ENCODE data around the gene MORN5.

Gene MORN5

DNA sequence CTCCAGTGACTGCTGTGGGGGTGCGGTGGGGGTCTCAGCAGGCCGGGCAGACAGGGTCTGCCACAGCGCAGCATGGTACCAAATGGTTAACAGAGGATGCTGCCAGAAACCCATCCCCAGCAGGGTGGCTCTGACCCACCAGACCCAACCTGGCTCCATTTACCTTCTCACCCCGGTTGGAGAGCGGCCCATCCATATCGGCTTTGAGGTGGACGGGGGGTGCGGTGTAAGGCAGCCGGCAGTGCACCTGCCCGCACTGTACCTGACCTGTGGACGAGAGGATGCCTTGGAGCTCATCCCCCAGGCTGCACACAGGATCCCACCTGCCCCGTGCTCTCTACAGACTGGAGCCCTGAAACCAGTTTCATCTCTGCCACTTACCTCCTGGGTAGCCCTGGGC lies 49.7 kb downstream of the MORN5 start:
- no peak overlapping the region for H3K27ac ChIP-seq
- no peak for DNase-seq (ENCODE audit: low read depth, low spot score)

DNA sequence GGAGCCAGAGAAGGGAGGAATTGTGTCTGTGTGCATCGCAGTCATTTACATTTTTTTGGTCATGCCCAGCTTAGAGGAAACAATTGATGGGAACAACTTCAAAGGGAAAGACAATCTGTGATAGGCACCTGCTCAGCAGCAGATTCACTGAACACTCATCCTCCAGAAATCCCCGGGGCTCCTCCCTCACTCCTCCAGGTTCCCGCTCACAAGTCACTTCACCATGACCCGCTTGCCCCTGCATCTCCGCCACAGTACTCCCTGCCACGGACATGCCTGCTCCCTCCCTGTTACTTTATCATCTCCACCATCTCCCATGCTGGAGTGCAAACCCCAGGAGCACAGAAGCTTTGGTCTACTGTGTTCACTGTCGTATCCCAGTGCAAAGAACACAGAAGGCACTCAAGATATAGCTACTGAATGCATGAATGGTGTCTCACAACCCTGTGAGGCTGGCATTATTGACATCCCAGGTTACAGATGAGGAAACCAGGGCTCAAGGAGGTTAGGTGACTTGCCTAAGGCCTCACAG lies 52.8 kb downstream of the MORN5 start:
- H3K27ac ChIP-seq: no peak overlapping the region
- DNase-seq (ENCODE audit: low read depth, low spot score): no peak

DNA sequence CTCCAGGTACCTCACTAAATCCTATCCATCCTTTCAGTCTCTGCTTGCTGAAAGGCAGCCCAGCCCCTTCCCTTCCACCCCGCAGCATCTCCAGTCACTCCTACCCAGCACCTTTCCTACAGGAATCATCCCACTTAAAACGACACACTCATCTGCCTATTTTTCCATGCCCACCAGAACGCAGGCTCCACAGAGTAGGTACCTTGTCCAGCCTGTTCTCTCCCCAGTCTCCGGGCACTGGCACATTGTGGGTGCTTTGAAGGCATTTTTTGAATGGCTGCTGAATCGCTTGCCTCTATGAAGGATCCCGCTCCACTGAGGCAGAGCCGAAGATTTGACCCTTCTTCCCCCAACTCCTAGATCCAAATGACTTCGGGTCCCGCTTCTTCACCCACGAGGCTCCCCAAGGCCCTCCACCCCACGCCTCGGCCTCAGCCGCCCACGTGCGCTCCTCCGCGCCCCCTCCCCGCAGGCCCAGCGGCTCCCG lies 53.4 kb downstream of the MORN5 start:
- DNase-seq (ENCODE audit: low read depth, low spot score): no peak

GRCh38 chr9:122213589-122214413 lies 54.1 kb downstream of the MORN5 start:
- peak; percentile 29 for DNase-seq (ENCODE audit: low read depth, low spot score)
- H3K27ac ChIP-seq: no peak overlapping the region

More for the DNA sequence above, 53.4 kb downstream of the MORN5 start:
- H3K27ac ChIP-seq: no peak overlapping the region

GRCh38 chr9:122214507-122214906 lies 54.8 kb downstream of the MORN5 start:
- no peak overlapping the region for H3K27ac ChIP-seq
- DNase-seq (ENCODE audit: low read depth, low spot score): no peak

DNA sequence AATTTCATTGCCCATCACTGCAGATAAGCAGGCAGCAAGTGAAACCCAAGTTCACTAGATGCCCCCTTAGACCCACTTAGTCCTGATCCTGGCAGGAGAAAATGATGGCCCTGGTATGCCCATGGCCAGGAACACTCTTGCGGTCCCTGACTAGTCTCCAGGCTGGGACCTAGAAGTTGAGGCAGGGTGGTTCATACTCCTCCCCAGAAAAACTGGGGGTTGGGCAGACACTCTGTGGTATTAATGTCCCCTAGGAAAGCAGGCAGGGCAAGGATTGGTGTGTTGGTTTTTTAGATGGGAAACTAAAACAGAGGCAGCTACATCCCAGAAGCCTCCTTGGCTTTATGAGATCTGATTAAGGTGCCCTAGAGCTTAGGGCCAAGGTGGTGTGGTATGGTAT lies 56.0 kb downstream of the MORN5 start:
- no peak for DNase-seq (ENCODE audit: low read depth, low spot score)
- no peak overlapping the region for H3K27ac ChIP-seq

GRCh38 chr9:122216138-122216797 lies 56.6 kb downstream of the MORN5 start:
- DNase-seq (ENCODE audit: low read depth, low spot score): no peak

DNA sequence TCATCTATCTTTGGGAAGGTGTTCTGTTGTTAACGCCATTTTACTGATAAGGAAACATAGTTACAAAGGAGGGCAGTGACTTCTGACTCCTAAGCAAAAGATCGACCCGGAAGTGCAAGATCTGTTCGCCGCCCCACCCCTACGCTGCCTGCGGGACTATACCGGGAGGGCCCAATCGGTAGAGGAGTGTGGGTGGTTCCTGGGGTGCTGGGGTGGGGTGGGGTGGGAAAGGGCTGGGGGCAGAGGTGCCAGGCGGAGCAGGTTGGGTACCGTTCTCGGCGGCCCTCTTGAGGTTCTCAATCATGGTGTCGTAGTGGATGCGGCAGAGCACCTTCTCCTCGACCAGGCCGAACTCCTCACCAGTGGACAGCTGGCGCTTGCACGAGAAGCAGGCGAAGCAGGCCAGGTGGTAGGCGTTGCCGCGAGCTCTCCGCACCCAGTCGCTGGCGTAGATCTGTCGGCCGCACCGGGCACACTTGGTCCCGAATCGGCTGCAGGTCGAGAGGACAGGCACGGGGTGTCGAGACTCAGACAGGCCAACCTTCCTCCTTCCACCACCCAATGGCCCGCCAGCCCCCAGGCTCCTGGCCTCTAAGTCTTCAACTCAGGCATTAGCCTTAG lies 57.2 kb downstream of the MORN5 start:
- no peak for DNase-seq (ENCODE audit: low read depth, low spot score)
- no peak overlapping the region for H3K27ac ChIP-seq

More at GRCh38 chr9:122216138-122216797, 56.6 kb downstream of the MORN5 start:
- no peak overlapping the region for H3K27ac ChIP-seq

DNA sequence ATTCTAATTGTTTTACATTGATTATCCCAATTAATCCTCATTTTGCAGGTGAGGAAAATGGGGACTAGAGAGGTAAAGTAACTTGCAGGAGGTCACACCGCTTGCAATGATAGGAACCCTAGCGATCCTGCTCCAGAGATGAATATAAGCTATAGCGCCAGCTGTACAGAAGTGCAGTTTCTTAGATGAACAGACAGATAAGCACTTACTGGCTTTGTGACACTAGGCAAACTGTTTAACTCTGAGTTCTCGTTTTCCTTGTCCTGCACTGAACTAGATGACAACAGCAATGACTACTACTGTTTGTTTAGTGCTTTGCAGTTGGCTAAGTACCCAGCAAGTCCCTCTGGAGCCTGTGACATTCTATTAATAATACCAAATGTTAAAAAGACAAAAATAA lies 57.9 kb downstream of the MORN5 start:
- DNase-seq (ENCODE audit: low read depth, low spot score): no peak
- no peak overlapping the region for H3K27ac ChIP-seq

DNA sequence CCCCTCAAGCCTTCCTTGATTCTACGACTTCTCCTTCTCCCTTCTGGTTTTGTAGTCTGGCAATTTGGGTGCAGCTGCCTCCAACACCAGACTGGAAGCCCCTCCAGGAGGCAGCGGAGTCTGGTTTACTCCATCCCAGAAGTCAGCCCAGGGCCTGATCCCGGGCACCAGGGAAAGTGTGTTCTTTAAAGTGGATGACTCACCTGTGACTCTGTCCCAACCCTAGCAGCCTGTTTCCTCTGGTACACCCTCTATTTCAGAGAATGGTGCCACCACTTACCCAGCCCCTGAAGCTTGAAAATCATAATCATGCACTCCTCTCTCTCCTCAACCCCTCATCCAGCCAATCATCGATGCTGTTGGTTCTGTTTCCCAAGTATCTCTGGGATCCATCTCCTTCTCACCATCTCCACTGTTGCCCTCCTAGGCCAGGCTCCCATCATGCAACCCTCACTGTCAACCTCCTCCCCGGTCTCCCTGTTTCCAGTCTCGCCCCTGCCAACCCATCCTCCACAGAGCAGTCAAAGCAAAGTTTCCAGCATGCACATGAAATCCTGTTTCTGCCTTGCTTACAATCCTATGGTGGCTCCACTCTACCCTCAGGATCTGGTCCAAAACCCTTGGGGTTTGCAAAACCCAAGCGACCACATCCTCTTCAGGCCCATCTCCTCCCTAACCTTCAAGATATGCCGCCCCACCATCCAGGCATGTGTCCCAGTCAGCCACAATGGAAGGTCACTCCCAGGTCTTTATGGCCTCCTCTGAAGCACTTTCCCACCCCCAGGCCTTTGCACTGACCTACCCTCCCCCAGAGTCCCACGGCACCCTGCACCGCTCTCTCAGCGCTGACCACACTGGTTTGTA lies 58.6 kb downstream of the MORN5 start:
- no peak for DNase-seq (ENCODE audit: low read depth, low spot score)
- H3K27ac ChIP-seq: no peak overlapping the region

GRCh38 chr9:122218935-122219855 lies 59.5 kb downstream of the MORN5 start:
- DNase-seq (ENCODE audit: low read depth, low spot score): no peak
- no peak overlapping the region for H3K27ac ChIP-seq

DNA sequence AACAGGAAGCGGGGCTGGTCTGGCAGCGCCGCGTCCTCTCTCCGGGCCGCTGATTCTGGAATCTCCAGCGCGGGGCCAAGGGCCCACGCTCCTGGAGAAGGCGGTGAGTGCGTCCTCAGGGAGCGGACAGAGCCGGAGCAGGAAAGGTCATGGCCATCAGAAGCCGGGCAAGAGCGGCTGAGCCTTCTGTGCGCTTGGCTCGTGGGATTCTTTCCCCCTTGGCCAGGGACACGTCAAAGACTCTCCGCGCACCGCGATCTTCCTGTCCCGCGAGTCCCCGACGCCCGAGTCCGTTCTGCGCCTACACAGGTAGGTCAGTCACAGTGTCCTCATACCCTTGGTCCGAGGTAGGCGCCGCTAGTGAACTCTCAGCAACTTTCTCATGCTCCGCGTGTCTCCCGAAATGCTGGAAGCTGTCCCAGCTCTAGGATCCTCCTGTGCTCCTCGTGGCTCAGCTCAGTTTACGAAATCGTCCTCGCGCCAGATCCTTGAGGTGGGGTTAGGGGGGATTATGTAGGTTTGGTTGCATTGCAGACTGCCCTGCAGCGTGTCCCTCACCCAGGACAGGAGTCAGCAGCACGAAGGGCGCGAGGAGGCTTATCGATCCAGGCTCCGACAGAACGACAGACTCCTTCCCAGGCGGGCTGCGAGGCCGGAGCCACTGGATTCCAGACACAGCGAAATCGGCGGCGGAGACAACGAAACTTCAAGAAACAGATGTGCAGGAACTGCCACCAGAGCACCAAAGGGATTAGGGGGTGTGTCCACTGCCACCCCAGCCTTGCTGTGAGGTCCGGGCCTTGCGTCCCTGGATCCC lies 60.4 kb downstream of the MORN5 start:
- H3K27ac ChIP-seq: no peak overlapping the region
- DNase-seq (ENCODE audit: low read depth, low spot score): no peak

- no peak overlapping the region for H3K27ac ChIP-seq
- DNase-seq (ENCODE audit: low read depth, low spot score): no peak
Measured at GRCh38 chr9:122220673-122221182, 61.0 kb downstream of the MORN5 start.

GRCh38 chr9:122221183-122221811 lies 61.6 kb downstream of the MORN5 start:
- no peak overlapping the region for H3K27ac ChIP-seq
- DNase-seq (ENCODE audit: low read depth, low spot score): no peak

GRCh38 chr9:122222791-122223190 lies 63.1 kb downstream of the MORN5 start:
- no peak overlapping the region for H3K27ac ChIP-seq
- no peak for DNase-seq (ENCODE audit: low read depth, low spot score)

- H3K27ac ChIP-seq: no peak overlapping the region
- no peak for DNase-seq (ENCODE audit: low read depth, low spot score)
Measured at GRCh38 chr9:122223435-122223834, 63.7 kb downstream of the MORN5 start.

DNA sequence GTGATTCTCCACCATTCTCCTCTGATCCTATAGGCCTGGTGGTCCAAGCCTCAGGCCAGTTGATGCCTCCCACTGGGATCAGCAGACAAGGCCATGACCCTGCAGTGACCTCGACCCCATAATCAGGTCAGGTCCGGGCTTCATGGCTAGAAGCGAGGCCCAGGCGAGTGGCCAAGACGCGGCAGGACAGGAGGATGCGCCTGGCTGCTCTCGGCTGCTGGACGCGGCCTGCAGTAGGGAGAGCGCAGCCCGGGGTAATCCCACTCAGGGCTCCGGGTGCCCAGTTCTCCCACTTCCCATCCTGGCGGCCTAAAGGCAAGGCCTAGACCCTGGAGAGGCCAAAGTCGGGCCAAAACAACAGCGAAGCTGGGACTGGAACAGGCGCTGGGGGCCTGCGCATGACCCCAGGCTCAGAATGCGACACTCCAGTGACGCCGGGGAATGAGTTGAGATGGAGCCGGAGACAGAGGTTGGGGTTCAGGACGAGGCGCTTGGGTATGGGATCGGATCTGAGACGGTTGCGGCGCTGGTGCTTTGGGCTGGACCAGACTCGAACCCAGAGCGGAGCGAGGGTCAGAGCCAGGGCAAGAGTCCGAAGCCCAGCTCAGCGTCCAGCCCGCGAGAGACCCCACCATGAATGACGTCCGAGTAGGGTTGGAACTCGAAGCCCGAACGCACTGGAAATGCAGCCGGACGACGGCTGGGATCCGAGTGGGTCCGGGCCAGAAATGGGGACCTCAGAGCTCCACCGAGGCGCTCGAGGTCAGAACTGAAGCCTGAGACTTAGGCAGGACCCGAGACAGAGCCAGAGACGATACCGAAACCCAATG lies 65.8 kb downstream of the MORN5 start:
- no peak overlapping the region for H3K27ac ChIP-seq
- DNase-seq (ENCODE audit: low read depth, low spot score): no peak

Measured in epithelial cell of prostate (primary cell).